Epithelial cell of esophagus (primary cell): ENCODE data around the gene ABCD4.

Experiments used
- DNase-seq: peaks from one replicate; pipeline ENCODE4 v3.0.0; 2010; ENCODE audit warnings: low read depth
- H3K4me3 ChIP-seq: 2 replicates; pipeline ENCODE4 v1.5.1; 2011; ENCODE audit warnings: mild to moderate bottlenecking, low read length, control low read depth
- TF ChIP-seq, protein P1 (sequence below): IDR thresholded peaks from 2 replicates; pipeline ENCODE4 v1.5.1; 2011; ENCODE audit warnings: low read depth, mild to moderate bottlenecking, low read length, control low read depth, inconsistent platforms; ENCODE audit not compliant: insufficient read depth; ENCODE audit errors: missing control alignments

Gene ABCD4

DNA sequence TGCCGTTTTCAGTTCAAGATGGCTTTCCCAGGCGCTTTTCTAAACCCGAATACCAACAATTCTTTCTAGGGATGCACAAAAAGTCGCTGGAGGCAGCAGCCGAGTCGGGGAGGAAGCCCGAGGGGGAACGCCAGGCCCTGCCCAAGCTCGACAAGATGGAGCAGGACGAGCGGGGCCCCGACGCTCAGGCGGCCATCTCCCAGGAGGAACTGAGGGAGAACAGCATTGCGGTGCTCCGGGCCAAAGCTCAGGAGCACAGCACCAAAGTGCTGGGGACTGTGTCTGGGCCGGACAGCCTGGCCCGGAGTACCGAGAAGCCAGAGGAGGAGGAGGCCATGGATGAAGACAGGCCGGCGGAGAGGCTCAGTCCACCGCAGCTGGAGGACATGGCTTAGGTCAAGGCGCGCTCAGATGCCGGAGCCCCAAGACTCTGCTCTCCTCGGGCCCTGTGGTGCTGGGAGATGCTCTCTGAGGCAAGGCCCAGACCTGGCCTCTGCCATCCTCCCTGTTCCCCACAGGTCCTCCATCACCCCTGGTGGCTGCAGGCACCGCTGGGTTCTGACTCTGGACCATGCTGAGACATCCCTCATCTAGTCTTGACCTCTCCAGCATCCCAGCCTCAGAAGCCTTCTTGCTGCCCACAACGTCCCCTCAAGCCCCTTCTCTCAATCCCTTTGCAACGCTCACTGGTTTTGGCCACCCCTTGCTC, 42.1 kb downstream of the ABCD4 start:
- DNase-seq: no peak
- no peak overlapping the region for H3K4me3 ChIP-seq
- TF ChIP-seq, protein P1, sequence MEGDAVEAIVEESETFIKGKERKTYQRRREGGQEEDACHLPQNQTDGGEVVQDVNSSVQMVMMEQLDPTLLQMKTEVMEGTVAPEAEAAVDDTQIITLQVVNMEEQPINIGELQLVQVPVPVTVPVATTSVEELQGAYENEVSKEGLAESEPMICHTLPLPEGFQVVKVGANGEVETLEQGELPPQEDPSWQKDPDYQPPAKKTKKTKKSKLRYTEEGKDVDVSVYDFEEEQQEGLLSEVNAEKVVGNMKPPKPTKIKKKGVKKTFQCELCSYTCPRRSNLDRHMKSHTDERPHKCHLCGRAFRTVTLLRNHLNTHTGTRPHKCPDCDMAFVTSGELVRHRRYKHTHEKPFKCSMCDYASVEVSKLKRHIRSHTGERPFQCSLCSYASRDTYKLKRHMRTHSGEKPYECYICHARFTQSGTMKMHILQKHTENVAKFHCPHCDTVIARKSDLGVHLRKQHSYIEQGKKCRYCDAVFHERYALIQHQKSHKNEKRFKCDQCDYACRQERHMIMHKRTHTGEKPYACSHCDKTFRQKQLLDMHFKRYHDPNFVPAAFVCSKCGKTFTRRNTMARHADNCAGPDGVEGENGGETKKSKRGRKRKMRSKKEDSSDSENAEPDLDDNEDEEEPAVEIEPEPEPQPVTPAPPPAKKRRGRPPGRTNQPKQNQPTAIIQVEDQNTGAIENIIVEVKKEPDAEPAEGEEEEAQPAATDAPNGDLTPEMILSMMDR: no peak

DNA sequence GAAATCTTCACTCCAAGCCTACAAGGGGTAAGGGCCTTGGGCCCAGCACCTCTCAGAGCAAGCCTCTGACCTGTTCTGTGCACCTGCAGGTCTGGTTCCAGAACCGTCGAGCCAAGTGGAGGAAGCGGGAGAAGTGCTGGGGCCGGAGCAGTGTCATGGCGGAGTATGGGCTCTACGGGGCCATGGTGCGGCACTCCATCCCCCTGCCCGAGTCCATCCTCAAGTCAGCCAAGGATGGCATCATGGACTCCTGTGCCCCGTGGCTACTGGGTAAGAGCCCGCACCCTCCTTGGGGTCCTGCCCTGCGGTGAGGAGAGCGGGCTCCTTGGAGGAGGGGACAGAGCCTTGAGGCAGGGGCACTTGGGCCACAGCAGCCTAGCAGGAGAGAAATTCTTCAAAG, 43.2 kb downstream of the ABCD4 start:
- no peak overlapping the region for H3K4me3 ChIP-seq
- TF ChIP-seq, protein P1: no peak
- no peak for DNase-seq

DNA sequence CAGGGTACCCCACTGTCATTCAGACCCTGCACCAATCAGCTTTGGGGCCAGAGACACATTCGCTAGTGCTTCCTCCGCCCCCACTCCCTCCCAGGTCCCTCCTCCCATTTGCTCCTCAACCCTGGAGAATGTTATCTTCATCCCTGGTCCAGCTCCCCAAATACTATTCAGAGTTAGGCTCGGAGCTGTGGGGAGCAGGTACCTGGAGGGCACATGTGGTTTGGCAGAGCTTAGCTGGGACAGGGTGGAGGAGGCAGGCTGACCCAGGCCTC, 44.0 kb downstream of the ABCD4 start:
- DNase-seq: no peak
- H3K4me3 ChIP-seq: no peak overlapping the region
- TF ChIP-seq, protein P1: no peak

DNA sequence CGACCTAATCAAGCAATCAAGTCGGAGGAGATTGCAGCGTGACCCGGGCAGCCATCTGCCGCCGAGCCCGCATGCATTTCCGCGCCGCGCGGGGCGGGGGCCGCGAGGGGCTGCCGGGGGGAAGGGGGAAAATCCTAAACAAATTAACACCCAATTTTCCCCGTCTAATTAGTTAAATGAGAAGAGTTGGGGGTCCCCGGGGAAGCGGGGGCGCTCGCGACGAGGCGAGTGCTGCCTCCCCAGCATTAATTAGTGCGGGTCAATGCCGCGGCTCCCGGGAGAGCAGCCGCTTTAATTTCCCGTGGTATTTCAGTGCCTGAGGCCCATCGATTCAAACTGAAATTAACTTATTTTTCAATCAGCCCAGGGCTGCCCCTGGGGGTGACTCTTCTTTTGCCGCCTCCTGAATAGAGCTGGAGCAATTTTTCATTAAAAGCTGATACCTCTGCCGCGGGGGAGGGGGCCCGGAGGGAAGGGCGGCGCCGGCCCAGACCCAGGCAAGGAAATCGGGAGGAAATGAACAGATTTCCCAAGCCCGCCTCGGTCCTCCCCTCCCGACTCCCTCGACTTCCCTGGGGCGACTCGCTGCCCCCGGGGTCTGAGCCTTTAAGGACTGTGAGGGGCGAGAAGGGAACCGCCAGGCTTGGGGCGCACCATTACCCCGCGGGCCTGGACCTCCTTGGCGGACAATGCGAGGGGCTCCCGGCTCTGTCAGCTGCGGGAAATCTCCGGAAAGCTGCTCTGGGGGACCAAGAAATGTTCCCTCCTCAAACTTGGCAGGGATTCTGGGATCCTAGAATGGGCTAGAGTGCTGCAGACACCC, 44.6 kb downstream of the ABCD4 start:
- no peak for DNase-seq
- peak overlapping the region; percentile 57 for H3K4me3 ChIP-seq

DNA sequence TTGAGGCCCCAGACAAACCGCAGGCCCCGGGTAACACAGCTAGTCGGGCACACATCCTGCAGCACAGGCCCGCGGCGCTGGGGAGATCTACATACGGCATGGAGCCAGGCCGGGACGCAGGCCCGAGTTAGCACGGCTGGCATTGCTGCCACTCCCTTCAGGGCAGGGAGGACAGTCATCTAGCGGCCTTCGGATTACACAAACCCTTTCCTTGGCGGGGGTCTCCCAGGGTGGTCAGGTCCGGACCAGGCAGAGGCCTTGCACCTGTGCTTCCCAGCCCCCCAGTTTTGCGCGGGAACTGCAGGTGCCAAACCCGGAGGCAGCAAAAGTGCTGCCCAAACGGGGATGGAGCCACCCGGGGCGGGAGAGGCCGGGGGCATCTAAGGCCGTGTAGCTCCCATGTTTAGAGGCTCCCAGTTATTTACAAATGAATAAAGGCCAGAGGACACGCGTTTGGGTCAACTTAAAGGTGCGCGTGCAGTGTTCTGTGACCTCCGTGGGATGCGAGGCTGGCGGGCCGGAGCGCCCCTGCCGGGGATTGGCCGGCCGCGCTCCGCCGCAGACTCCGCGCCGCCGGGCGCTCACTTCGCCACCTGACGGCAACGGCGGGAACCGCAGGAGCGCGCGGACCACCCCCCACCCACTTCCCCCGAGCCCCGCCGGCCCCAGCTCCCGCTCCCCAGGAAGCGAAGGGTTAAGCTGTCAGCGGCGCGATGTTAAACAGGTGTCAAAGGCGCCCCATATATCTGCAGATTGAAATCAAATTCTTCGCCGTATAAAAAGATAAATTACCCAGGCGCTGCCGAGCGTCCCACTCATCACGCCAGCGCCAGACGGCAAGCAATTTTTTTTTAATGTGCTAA, 45.4 kb downstream of the ABCD4 start:
- peak; percentile 25 for DNase-seq
- H3K4me3 ChIP-seq: peak overlapping the region; percentile 57
- TF ChIP-seq, protein P1: peak; percentile 52

More for the DNA sequence above, 44.6 kb downstream of the ABCD4 start:
- TF ChIP-seq, protein P1: no peak

DNA sequence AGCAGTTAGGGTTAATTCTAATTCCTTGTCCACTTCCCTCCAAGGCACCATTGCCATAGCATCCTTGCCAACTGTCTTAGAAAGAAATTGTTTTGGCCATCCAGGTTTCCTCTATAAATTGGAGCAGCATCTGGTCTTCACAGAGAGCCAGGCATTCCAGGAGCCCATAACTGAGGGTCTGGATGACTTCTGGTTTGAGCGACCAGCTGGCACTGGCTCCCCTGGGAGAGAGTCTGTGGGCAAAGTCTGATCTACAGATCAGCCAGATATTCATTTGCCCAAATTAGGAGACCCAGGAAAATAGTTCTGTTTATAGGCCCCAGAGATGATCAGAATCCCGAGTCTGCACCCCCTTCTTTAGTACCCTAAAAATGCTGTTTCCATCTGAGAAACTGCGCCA, 47.5 kb downstream of the ABCD4 start:
- DNase-seq: no peak
- H3K4me3 ChIP-seq: no peak overlapping the region
- TF ChIP-seq, protein P1: no peak
